ENCODE measurements around the gene DEDD.
"Not testable (repeated sequence)": the region's sequence is repeated elsewhere in the genome, so short reads cannot be mapped to it uniquely, and the experiment has no call there.

DEDD gene

GRCh38 chr1:161121042-161121650, 11.3 kb downstream of the DEDD start:
- peaks cover 65% of the 10 kb centered on the region for H3K36me3 Mint-ChIP-seq (ENCODE audit: low read depth)
- no peaks in the 10 kb centered on the region for H3K27me3 Mint-ChIP-seq
- peak overlapping the region; percentile 87 for H3K27ac Mint-ChIP-seq
- H3K9me3 Mint-ChIP-seq, result no peaks in the 10 kb centered on the region
- peaks cover 54% of the 10 kb centered on the region for H3K4me1 Mint-ChIP-seq (ENCODE audit: low read depth)
- peak overlapping the region; percentile 38 for H3K4me3 Mint-ChIP-seq

- H3K4me3 Mint-ChIP-seq, result peak overlapping the region; percentile 97
- H3K9me3 Mint-ChIP-seq, result no peaks in the 10 kb centered on the region
- peaks cover 63% of the 10 kb centered on the region for H3K36me3 Mint-ChIP-seq (ENCODE audit: low read depth)
- peaks cover 73% of the 10 kb centered on the region for H3K4me1 Mint-ChIP-seq (ENCODE audit: low read depth)
- peak overlapping the region; percentile 95 for H3K27ac Mint-ChIP-seq
- no peaks in the 10 kb centered on the region for H3K27me3 Mint-ChIP-seq
These were observed 13.2 kb downstream of the DEDD start for GRCh38 chr1:161119092-161119903.

GRCh38 chr1:161117759-161118581, 14.5 kb downstream of the DEDD start, which contains the start of the genes NIT1 and PFDN2:
Gene NIT1, plus strand, starts transcription at chr1:161118105. Its CDS starts 72 bp downstream, at chr1:161118177.
Gene PFDN2, minus strand, starts transcription at chr1:161118037. Its CDS starts 11 bp downstream, at chr1:161118026.
- Mint-ChIP-seq H3K27me3 (no peaks in the 10 kb centered on the region), H3K9me3 (no peaks in the 10 kb centered on the region), H3K4me3 (peak within 1 kb of the TSS; percentile 97), H3K36me3 (ENCODE audit: low read depth) (peaks cover 61% of the 10 kb centered on the region), H3K27ac (peak within 1 kb of the TSS; percentile 95), H3K4me1 (ENCODE audit: low read depth) (peaks cover 86% of the 10 kb centered on the region)

- peak overlapping the region; percentile 97 for H3K4me3 Mint-ChIP-seq
- peaks cover 56% of the 10 kb centered on the region for H3K36me3 Mint-ChIP-seq (ENCODE audit: low read depth)
- H3K27me3 Mint-ChIP-seq, H3K9me3 Mint-ChIP-seq: not testable (repeated sequence)
- peaks cover 91% of the 10 kb centered on the region for H3K4me1 Mint-ChIP-seq (ENCODE audit: low read depth)
- H3K27ac Mint-ChIP-seq, result peak overlapping the region; percentile 73
These were observed 16.5 kb downstream of the DEDD start for GRCh38 chr1:161115961-161116360.

GRCh38 chr1:161115132-161115711, 17.2 kb downstream of the DEDD start:
- Mint-ChIP-seq H3K27me3 (no peaks in the 10 kb centered on the region), H3K4me1 (ENCODE audit: low read depth) (peaks cover 85% of the 10 kb centered on the region), H3K9me3 (no peaks in the 10 kb centered on the region), H3K27ac (peak overlapping the region; percentile 73), H3K4me3 (peak overlapping the region; percentile 97), H3K36me3 (ENCODE audit: low read depth) (peaks cover 52% of the 10 kb centered on the region)

- no peaks in the 10 kb centered on the region for H3K9me3 Mint-ChIP-seq
- peak overlapping the region; percentile 52 for H3K4me3 Mint-ChIP-seq
- H3K27me3 Mint-ChIP-seq, result no peaks in the 10 kb centered on the region
- peaks cover 78% of the 10 kb centered on the region for H3K4me1 Mint-ChIP-seq (ENCODE audit: low read depth)
- peaks cover 45% of the 10 kb centered on the region for H3K36me3 Mint-ChIP-seq (ENCODE audit: low read depth)
- peak overlapping the region; percentile 78 for H3K27ac Mint-ChIP-seq
These were observed 17.9 kb downstream of the DEDD start for GRCh38 chr1:161114556-161114955.

- peak overlapping the region; percentile 52 for H3K4me3 Mint-ChIP-seq
- peaks cover 48% of the 10 kb centered on the region for H3K36me3 Mint-ChIP-seq (ENCODE audit: low read depth)
- peaks cover 74% of the 10 kb centered on the region for H3K4me1 Mint-ChIP-seq (ENCODE audit: low read depth)
- H3K9me3 Mint-ChIP-seq, result no peaks in the 10 kb centered on the region
- peak overlapping the region; percentile 78 for H3K27ac Mint-ChIP-seq
- H3K27me3 Mint-ChIP-seq, result no peaks in the 10 kb centered on the region
These were observed 18.6 kb downstream of the DEDD start for GRCh38 chr1:161113915-161114314.

- Mint-ChIP-seq H3K36me3 (ENCODE audit: low read depth) (peaks cover 55% of the 10 kb centered on the region), H3K27ac (no peak overlapping the region), H3K9me3 (no peaks in the 10 kb centered on the region), H3K4me1 (ENCODE audit: low read depth) (peaks cover 60% of the 10 kb centered on the region), H3K4me3 (no peak overlapping the region), H3K27me3 (no peaks in the 10 kb centered on the region)
These were observed 20.9 kb downstream of the DEDD start for GRCh38 chr1:161111527-161111926.

GRCh38 chr1:161111117-161111516, 21.4 kb downstream of the DEDD start:
- no peaks in the 10 kb centered on the region for H3K9me3 Mint-ChIP-seq
- peaks cover 60% of the 10 kb centered on the region for H3K4me1 Mint-ChIP-seq (ENCODE audit: low read depth)
- no peak overlapping the region for H3K27ac Mint-ChIP-seq
- no peak overlapping the region for H3K4me3 Mint-ChIP-seq
- H3K36me3 Mint-ChIP-seq (ENCODE audit: low read depth), result peaks cover 59% of the 10 kb centered on the region
- H3K27me3 Mint-ChIP-seq, result no peaks in the 10 kb centered on the region

- H3K4me1 Mint-ChIP-seq (ENCODE audit: low read depth), result peaks cover 34% of the 10 kb centered on the region
- peak overlapping the region; percentile 16 for H3K27ac Mint-ChIP-seq
- H3K4me3 Mint-ChIP-seq, result no peak overlapping the region
- H3K9me3 Mint-ChIP-seq, result no peaks in the 10 kb centered on the region
- no peaks in the 10 kb centered on the region for H3K27me3 Mint-ChIP-seq
- peaks cover 47% of the 10 kb centered on the region for H3K36me3 Mint-ChIP-seq (ENCODE audit: low read depth)
These were observed 26.0 kb downstream of the DEDD start for GRCh38 chr1:161106431-161106830.

- peaks cover 32% of the 10 kb centered on the region for H3K36me3 Mint-ChIP-seq (ENCODE audit: low read depth)
- H3K4me1 Mint-ChIP-seq (ENCODE audit: low read depth), result peaks cover 64% of the 10 kb centered on the region
- H3K27me3 Mint-ChIP-seq, result no peaks in the 10 kb centered on the region
- H3K4me3 Mint-ChIP-seq, result no peak overlapping the region
- H3K27ac Mint-ChIP-seq, result no peak overlapping the region
- H3K9me3 Mint-ChIP-seq, result no peaks in the 10 kb centered on the region
These were observed 31.9 kb downstream of the DEDD start for GRCh38 chr1:161100556-161100955.

- Mint-ChIP-seq H3K4me3 (peak overlapping the region; percentile 81), H3K36me3 (ENCODE audit: low read depth) (peaks cover 27% of the 10 kb centered on the region), H3K27me3 (no peaks in the 10 kb centered on the region), H3K4me1 (ENCODE audit: low read depth) (peaks cover 56% of the 10 kb centered on the region), H3K27ac (no peak overlapping the region), H3K9me3 (no peaks in the 10 kb centered on the region)
These were observed 33.2 kb downstream of the DEDD start for GRCh38 chr1:161099090-161099802.

GRCh38 chr1:161098210-161099068, 34.0 kb downstream of the DEDD start, which contains the start of gene KLHDC9:
Gene KLHDC9, plus strand, starts transcription at chr1:161098361. Its CDS starts 175 bp downstream, at chr1:161098536.
- H3K27me3 Mint-ChIP-seq, result no peaks in the 10 kb centered on the region
- peak within 1 kb of the TSS; percentile 81 for H3K4me3 Mint-ChIP-seq
- H3K36me3 Mint-ChIP-seq (ENCODE audit: low read depth), result peaks cover 22% of the 10 kb centered on the region
- H3K4me1 Mint-ChIP-seq (ENCODE audit: low read depth), result peaks cover 57% of the 10 kb centered on the region
- no peaks in the 10 kb centered on the region for H3K9me3 Mint-ChIP-seq
- peak within 1 kb of the TSS; percentile 86 for H3K27ac Mint-ChIP-seq
